Measurements from ENCODE around the gene RDM1.

The RDM1 gene

DNA sequence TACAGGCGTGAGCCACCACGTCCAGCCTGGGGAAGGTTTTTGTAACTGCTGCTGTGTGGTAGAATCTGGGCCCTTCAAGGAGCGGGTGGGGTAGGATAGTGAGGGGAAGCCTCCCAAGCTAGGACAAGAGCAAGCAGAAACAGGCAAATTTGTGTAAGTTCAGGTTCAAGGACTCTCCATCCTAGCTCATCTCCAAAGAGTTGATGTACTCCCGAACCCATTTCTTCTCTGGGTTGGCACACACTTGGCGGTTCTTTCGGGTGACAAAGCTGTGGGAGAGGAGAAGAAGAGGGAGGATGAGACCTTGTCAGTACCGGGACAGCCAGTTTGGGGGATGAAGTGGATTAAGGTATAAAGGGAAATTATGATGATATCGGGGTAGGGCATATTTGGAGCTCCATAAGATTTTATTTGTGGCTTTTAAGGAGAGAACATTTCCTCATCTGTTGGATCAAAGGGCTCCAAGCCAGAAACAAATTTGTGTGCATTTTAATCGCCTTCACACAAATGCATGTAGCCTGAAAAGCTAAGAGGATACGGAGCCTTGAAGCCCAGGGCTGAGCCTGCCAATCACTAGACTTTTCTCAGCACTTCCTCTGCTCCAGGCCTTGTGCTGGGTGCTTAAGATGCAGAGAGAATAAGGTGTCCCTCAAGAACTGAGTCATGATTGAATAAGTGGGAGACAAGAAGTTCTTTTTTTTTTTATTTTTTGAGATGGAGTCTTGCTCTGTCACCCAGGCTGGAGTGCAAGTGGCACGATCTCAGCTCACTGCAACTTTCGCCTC is 58.2 kb downstream of the RDM1 start:
- no peak for DNase-seq

- no peak for DNase-seq
Measured at GRCh38 chr17:35870906-35871819, 59.4 kb downstream of the RDM1 start.

DNA sequence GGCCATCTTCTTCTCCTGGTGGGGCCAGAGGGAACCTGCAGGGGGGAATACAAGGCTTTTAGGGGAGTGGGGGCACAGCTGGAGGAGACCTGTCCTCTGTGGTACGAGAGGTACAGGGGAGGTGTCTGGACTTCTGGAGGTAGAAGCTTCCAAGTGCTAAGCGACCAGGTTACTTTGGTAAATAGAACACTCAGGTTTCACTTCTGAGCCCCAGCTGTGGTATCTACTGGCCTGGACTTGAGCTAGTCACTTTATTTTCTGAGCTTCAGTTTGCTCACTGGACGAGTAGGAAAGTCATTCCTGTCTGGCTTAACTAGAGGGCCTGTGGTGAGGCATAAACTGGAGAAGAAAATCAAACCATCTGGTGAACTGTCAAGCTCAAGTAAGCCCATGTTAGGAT is 61.8 kb downstream of the RDM1 start, which contains the start of gene HEATR9:
Gene HEATR9, minus strand, starts transcription at position 155 of the 400 bp plus-strand sequence. Its CDS starts 149 bp downstream, at position 6.
- no peak for DNase-seq
